HG03565 (cell line): Measurements from ENCODE around the gene CCDC183.
"Not testable (repeated sequence)": the region's sequence is repeated elsewhere in the genome, so short reads cannot be mapped to it uniquely, and the experiment has no call there.

Source experiments
- ATAC-seq: cut with Tn5 transposase; IDR thresholded peaks from one replicate; pipeline ENCODE4 v1.9.1; 2021; ENCODE audit warnings: mild to moderate bottlenecking, moderate library complexity; ENCODE audit not compliant: unreplicated experiment

The CCDC183 gene

GRCh38 chr9:136837146-136837855, 41.2 kb downstream of the CCDC183 start:
- ATAC-seq = no peak

- ATAC-seq = not testable (repeated sequence)
Observed at GRCh38 chr9:136837856-136838277, 41.7 kb downstream of the CCDC183 start.

DNA sequence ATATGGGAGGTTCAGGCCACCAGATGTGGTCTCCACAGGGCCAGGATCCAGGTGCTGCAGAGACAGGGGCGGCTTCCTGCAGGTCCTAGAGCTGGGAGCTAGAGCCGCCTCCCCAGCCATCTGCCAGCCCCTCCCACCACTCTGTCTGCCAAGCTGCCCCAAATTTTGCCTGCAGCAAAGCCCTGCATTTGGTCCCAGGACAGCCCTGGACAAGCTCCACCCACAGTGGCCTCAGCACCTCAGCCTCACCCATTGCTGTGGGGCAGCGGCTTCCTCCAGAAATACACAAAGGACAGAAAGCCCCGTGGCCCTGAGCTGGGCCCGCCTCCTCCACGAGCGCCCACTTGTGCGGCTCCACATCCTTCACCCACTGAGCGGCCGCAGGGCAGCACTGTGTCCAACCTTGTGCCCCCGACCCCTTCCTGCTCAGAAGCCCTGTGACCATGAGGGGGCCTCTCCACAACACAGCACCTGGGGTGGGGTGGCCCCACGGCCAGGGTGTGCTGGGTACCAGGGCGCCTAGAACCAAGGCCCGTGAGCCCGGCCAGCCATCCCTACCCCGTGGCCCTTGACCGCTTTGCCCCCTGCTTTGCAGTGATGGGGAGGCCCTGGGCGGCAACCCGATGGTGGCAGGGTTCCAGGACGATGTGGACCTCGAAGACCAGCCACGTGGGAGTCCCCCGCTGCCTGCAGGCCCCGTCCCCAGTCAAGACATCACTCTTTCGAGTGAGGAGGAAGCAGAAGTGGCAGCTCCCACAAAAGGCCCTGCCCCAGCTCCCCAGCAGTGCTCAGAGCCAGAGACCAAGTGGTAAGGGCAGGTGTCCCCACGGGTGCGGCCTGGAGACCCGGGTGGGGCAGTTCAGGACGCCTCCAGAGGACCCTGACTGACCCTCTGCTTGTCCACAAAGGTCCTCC, 42.4 kb downstream of the CCDC183 start:
- ATAC-seq = no peak

- no peak for ATAC-seq
Observed at GRCh38 chr9:136839229-136840139, 43.3 kb downstream of the CCDC183 start.

DNA sequence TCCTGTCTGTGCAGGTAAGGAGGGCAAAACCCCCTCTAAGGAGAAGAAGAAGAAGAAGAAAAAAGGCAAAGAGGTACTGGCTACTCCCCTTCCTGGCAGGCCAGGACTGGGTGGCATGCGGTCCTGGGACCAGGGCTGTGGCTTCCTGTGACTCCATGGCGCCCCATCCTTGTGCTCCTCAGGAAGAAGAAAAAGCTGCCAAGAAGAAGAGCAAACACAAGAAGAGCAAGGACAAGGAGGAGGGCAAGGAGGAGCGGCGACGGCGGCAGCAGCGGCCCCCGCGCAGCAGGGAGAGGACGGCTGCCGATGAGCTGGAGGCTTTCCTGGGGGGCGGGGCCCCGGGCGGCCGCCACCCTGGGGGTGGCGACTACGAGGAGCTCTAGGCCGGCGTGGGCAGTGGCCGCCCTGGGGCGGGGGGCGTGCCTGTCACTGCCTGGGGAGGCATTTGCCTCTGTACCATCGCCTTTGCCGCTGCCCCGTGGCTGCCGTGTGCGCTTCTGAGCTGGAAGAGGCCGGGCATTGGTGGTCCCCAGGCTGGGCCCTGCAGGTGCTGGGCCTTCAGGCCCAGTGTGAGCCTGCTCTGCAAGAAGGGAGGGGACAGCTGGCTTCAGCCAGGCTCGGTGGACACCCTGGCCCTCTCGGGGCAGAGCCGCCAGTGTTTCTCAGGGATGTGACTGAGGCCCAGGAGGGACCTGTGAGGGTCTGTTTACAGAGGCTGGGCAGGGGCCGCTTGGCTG, 44.2 kb downstream of the CCDC183 start:
- no peak for ATAC-seq

DNA sequence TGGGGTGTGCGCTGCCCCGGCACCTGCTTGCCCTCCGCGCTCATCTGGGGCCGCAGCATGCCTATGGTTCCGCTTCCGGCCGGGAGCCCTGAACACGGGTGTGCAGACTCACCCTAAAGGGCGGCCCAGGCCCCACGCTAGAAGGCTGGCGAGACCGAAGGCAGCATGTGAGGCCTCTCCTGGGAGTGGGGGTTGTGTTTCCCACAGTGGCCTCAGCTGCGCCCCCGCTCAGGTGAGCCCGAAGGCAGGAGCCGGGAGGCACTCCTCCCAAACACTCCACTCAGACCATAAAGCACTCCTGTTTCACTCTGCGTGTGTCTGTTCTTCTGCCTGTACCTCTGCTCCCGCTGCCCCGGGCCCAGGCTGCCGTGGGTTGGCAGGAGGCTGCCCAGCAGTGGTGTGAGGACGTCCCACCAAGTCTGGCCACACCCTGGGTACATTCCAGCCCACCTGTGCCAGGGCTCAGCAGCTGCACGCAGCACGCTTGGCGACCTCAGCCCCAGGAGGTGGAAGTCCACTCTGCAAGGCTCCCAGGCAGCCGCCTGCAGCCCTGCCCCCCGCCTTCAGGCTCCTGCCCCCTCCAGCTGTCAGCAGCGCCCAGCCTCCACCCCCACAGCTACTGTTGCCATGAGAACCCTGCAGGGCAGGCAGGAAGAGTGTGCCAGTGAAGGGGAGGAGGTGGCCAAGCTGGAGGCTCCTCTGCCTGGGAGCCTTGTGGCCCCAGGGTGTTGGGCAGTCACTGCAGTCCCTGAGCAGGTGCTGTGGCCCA, 44.9 kb downstream of the CCDC183 start:
- ATAC-seq = no peak

- not testable (repeated sequence) for ATAC-seq
Observed at GRCh38 chr9:136841646-136842379, 45.7 kb downstream of the CCDC183 start.

GRCh38 chr9:136842380-136842948, 46.3 kb downstream of the CCDC183 start, which contains the start of gene AJM1:
AJM1 (plus strand) TSS chr9:136842478; CDS start chr9:136844415, 1,937 bp downstream.
- ATAC-seq = peak; percentile 47

GRCh38 chr9:136843159-136843800, 47.1 kb downstream of the CCDC183 start:
- ATAC-seq = not testable (repeated sequence)

DNA sequence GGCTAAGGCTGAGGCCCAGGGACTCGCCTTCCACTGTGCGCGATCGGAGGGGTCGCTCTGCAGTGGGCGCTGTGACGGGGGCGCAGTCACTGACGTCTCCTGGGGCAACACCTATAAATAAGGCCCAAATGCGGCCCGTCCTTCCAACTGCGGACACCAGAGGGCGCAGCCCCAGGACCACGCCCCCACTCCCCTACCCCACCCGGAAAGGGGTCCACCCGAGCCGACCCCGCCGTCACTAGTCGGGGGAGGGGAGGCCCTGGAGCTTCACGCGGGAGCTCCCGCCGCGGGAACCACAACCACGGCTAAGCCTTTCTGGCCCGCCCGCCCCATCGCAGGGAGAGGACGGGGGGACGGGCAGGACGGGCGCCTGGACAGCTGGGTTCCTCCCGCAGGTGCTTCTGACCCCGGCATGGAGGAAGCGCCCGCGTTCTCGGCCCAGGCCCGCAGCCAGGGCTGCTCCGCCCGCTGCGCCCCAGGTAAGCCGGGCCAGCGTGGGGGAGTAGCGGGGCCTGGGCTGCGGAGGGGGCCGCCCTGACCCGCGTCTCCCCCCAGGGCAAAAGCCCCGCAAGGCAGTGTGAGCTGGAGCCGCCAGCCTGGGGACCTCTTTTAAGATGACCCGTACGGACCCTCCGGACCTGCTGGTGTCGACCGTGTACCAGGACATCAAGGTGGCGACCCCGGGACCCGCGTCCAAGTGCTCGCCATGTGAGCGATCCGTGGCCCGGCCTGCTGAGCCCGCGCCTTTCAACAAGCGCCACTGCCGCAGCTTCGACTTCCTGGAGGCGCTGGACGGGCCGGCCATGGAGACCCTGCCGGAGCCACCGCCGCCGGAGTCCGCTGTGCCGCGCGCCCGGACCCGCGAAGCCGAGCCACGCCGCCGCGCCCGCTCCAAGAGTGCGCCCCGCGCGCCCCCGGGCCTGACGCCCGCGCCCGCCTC, 47.9 kb downstream of the CCDC183 start:
- not testable (repeated sequence) for ATAC-seq

DNA sequence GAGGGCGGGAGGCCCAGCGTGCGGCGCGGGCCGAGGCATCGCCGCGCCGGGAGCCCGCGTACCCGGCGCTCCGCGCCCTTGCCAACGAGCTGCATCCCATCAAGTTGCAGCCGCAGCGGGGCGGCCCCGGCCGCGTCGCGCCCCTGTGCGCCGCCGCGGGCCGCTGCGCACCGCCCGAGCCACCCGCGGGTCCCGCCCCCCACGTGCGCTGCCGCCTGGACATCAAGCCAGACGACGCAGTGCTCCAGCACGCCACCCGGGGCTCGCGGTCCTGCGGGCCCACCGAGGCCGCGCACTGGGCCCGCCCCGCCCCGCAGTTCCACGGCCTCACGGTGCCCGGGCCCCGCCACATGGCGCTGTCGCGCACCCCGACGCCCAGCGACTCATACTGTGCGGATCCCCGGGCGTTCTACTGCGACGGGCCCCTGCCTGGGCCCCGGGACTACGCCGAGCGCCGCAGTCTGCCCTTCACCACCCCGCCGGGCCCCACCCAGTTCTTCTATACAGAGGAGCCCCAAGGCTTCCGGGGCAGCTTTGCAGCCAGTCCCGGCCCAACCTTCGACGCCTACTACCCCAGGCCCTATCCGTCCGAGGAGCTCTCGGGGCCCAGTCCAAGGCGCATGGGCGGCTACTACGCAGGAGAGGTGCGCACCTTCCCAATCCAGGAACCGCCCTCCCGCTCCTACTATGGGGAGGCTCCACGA, 48.8 kb downstream of the CCDC183 start:
- no peak for ATAC-seq

DNA sequence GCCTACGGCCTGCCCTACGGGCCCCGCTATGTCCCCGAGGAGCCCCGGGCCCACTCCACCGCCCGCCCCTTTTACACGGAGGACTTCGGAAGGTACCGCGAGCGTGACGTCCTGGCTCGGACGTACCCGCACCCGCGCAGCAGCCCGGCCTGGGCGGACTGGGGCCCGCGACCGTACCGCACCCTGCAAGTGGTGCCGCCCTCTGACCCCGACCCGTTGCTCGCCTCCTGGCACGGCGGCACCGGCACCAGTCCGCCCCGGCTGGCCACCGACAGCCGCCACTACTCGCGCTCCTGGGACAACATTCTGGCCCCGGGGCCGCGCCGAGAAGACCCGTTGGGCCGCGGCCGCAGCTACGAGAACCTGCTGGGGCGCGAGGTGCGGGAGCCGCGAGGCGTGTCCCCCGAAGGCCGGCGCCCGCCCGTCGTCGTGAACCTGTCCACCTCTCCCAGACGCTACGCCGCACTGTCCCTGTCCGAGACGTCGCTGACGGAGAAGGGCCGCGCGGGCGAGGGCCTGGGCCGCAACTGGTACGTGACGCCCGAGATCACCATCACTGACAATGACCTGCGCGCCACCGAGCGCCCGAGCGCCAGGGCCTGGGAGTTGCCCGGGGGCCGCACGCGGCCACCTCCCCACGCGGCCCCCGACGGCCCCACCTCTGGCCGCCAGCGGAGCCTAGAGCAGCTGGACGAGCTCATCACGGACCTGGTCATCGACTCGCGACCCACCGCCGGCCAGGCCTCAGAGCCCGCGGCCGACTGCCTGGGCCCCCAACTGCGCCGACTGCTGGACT, 49.5 kb downstream of the CCDC183 start:
- ATAC-seq = no peak

DNA sequence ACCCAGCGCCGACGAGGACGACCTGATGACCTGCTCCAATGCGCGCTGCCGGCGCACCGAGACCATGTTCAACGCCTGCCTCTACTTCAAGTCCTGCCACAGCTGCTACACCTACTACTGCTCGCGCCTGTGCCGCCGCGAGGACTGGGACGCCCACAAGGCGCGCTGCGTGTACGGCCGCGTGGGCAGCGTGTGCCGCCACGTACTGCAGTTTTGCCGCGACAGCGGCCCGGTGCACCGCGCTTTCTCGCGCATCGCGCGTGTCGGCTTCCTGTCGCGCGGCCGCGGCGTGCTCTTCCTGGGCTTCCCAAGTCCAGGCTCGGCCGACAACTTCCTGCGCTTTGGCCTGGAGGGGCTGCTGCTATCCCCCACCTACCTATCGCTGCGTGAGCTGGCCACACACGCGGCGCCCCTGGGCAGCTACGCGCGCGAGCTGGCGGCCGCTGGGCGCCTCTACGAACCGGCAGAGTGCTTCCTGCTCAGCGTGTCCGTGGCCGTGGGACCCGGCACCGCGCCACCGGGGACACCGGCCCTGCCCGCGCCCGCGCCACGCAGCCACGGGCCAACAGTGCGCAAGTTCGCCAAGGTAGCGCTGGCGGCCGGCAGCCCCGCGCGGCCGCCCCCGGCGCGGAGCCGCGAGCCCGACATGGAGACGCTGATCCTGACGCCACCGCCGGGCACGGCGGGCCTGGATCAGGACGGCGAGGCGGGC, 50.4 kb downstream of the CCDC183 start:
- no peak for ATAC-seq

DNA sequence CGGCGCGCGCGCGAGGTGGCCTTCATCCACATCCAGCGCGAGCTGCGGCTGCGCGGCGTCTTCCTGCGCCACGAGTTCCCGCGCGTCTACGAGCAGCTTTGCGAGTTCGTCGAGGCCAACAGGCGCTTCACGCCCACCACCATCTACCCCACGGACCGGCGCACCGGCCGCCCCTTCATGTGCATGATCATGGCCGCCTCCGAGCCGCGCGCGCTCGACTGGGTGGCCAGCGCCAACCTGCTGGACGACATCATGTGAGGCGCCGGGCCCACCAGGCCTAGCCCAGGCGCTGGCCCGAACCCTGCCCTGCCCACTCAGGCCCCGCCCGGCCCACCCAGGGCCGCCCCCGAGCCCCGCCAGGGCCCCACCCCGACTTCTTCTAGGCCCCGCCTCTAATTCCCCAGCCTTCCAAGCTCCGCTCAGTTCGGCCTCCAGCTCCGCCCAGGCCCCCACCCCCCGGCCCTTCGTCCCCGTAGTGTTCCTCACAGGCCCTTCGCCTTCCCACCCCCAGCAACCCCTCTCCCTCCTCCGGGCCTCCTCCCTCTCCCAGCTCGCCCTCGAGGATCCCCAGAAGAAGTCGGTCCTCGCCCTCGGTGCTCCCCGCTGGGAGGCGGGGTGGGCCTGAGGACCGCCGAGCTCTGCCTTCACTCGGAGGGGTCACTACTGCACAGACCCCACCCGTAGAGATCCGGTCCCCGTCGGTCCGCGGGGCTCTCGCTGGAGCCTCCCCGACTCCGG, 51.1 kb downstream of the CCDC183 start:
- no peak for ATAC-seq
